Fibroblast of pulmonary artery (primary cell): ENCODE results near the gene ZKSCAN8.

Experiments
- DNase-seq: peaks from one replicate; pipeline ENCODE4 v3.0.0-alpha.2; 2010; ENCODE audit warnings: low read depth
- H3K4me3 ChIP-seq: replicated peaks from 2 replicates; pipeline ENCODE4 v1.5.1; 2011; ENCODE audit warnings: low read depth, mild to moderate bottlenecking, control low read depth, low read length, moderate library complexity
- TF ChIP-seq, protein P1 (sequence below): IDR thresholded peaks from 2 replicates; pipeline ENCODE4 v1.5.1; 2011; ENCODE audit warnings: mild to moderate bottlenecking, control low read depth, low read length, inconsistent platforms; ENCODE audit errors: missing control alignments

Gene ZKSCAN8

DNA sequence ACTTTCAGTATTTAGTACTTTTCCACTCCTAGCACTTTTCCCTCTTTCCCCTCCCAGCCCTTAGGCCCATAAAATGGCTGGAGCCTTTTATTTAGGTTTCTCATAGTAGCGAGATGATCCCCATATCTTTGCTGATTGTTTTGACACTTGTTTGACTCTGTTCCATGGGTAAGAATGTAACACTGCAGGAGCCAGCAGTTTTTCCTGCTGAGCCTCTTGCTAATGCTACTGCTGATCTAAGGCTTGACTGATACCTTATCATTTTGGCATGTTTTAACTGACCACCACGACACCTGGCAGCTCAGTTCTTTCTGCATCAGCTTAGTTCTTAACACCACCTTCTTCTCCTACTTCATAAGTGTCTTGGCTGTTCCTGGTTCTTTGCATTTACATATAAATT, 29.6 kb downstream of the ZKSCAN8 start:
- no peak for DNase-seq
- no peak overlapping the region for H3K4me3 ChIP-seq
- TF ChIP-seq, protein P1, sequence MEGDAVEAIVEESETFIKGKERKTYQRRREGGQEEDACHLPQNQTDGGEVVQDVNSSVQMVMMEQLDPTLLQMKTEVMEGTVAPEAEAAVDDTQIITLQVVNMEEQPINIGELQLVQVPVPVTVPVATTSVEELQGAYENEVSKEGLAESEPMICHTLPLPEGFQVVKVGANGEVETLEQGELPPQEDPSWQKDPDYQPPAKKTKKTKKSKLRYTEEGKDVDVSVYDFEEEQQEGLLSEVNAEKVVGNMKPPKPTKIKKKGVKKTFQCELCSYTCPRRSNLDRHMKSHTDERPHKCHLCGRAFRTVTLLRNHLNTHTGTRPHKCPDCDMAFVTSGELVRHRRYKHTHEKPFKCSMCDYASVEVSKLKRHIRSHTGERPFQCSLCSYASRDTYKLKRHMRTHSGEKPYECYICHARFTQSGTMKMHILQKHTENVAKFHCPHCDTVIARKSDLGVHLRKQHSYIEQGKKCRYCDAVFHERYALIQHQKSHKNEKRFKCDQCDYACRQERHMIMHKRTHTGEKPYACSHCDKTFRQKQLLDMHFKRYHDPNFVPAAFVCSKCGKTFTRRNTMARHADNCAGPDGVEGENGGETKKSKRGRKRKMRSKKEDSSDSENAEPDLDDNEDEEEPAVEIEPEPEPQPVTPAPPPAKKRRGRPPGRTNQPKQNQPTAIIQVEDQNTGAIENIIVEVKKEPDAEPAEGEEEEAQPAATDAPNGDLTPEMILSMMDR, result no peak

DNA sequence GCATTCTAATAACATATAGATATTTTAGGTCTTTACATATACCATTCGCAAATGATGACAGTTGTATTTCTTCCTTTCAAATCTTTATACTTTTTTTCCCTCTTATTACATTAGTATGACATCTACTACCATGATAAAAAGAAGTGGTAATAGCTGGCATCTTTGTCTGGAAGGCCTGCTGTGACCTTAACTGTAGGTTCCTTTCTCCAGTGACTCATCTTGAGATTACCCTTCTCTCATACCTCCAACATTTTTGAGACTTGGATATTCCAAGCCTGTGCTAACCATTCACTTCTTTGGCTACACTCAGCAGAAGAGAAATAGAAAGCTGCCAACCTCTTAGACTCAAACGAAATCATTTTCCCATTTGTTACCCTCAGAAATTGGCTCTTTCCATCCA, 30.3 kb downstream of the ZKSCAN8 start:
- no peak overlapping the region for H3K4me3 ChIP-seq
- DNase-seq, result no peak
- TF ChIP-seq, protein P1, result no peak

DNA sequence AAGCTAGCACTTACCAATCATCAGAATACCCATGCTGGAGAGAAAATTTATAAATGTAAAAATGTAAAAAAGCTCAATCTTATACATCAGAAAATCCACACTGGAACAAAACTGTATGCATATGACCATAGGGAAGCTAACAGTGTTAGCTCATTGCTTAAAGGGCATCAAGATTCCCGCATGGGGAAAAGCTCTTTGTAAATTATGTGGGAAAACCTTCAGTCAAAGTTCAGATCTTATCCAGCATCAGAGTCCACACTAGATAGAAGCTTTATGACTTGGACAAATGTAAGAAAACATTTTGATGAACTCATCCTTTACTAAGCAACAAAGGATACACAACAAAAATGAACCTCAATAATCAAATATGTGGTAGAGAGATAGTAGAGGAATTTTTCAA, 34.7 kb downstream of the ZKSCAN8 start:
- no peak overlapping the region for H3K4me3 ChIP-seq
- DNase-seq, result no peak
- TF ChIP-seq, protein P1, result no peak

DNA sequence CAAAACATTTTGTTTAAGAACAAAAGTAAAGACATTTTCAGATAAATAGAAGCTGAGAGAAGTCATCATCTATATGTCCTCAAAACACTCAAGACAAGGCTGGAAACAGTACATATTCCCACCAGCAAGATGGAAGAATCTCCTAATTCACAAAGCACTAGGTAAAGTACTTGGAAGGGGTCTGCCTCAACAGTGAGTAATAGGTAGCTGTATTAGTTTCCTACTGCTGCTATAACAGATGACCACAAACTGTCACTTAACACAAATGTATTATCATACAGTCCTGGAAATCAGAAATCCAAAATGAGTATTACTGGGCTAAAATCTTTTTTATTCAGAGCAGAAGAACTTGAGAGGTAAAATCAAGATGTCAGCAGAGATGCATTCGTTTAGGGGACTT, 40.6 kb downstream of the ZKSCAN8 start:
- TF ChIP-seq, protein P1, result no peak
- no peak for DNase-seq

DNA sequence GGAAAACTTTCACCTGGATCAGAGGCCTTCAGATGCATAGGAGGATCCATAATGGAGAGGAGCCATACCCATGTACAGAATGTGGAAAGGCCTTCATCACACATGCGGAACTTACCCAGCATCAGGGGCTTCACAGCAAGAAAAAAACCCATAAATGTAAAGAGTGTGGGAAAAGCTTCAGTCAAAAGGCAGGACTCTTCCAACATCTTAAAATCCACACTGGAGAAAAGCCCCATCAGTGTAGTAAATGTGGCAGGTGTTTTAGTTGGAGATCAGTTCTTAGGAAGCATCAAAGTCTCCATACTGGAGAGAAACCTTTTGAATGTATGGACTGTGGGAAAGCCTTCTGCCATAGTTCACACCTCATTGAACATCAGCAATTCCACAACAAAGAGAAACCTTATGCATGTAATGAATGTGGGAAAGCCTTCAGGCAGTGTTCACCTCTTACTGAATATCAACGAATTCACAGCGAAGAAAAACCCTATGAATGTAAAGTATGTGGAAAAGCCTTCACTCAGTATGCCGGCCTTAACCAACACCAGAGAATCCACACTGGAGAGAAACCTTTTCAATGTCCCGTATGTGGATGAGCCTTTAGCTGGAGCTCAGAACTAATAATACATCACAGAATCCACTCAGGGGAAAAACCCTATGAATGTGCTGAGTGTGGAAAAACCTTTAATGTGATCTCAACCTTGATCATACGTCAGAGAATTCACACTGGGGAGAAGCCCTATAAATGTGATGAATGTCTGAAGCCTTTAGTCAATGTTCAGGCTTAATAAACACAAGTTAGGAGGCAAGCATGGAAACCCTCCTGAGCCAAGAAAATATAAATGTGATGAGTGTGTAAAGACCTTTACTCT, 46.7 kb downstream of the ZKSCAN8 start:
- H3K4me3 ChIP-seq, result no peak overlapping the region
- DNase-seq, result no peak
- TF ChIP-seq, protein P1, result no peak

More for the DNA sequence above, 40.6 kb downstream of the ZKSCAN8 start:
- no peak overlapping the region for H3K4me3 ChIP-seq

DNA sequence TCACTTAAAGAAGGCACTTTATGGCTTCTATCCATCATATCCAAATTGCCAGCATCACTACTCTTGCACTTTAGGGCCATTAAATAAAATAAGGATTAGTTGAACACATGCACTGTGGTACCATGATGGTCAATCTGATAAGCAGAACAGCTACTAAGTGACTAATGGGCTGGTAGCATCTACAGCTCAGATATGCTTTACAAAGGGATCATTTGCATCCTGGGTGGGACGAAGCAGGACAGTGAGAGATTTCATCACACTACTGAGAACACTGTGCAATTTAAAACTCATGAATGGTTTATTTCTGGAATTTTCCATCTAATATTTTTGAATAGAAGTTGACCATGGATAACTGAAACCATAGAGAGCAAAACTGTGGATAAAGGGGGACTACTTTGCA, 58.3 kb downstream of the ZKSCAN8 start:
- H3K4me3 ChIP-seq, result no peak overlapping the region
- TF ChIP-seq, protein P1, result no peak
- DNase-seq, result no peak

DNA sequence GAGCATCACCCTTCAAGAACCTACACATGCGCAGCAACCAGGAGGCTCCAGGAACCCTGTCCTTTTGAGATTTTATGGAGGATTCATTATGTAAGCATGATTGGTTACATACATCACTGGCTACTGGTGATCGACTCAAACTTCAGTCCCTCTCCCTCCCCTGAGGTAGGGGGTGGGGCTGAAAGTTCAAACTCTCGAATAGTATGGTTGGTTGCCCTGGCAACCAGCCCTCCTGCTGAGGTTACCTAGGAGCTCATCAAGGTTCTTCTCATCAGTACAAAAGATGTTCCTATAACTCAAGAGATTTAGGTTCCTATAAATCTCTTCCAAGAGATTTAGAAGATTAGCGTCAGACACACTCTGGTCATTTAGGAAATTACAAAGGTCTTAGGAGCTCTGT, 61.5 kb downstream of the ZKSCAN8 start:
- no peak for DNase-seq
- H3K4me3 ChIP-seq, result no peak overlapping the region
- TF ChIP-seq, protein P1, result no peak
